H1 (cell line): ENCODE measurements around the gene C17orf50. TPM values are rescaled to one million over a fixed set of nuclear protein-coding genes. Genes with fewer than 3 reads are reported as not detected.

ENCODE experiments used
- CBX5 ChIP-seq: fragments of 300-800, 300-1000 bp; sonication (generic); IDR thresholded peaks from 2 replicates; pipeline ENCODE4 v1.7.1; 2016; ENCODE audit warnings: antibody characterized with exemption, low read length, low read depth
- EZH2 ChIP-seq: fragments of 200-600 bp; sonication (generic); IDR thresholded peaks from 2 replicates; pipeline ENCODE4 v1.7.1; 2012; ENCODE audit warnings: low read depth, mild to moderate bottlenecking, moderate library complexity, low read length, inconsistent platforms; ENCODE audit not compliant: severe bottlenecking
- JUND ChIP-seq: IDR thresholded peaks from 2 replicates; pipeline ENCODE4 v1.6.1; 2011; ENCODE audit warnings: mild to moderate bottlenecking, improper control_type of control experiment, low read length
- KDM4A ChIP-seq: IDR thresholded peaks from one replicate; pipeline ENCODE4 v1.7.1; 2012; ENCODE audit warnings: low read depth, mild to moderate bottlenecking, moderate library complexity, low read length, inconsistent platforms; ENCODE audit not compliant: severe bottlenecking
- MAFK ChIP-seq: IDR thresholded peaks from 2 replicates; pipeline ENCODE4 v1.6.1; 2012; ENCODE audit warnings: low read depth, mild to moderate bottlenecking, improper control_type of control experiment, low read length
- NANOG ChIP-seq: IDR thresholded peaks from 2 replicates; pipeline ENCODE4 v1.6.1; 2011; ENCODE audit warnings: low read length, low read depth, mild to moderate bottlenecking, inconsistent platforms; ENCODE audit not compliant: insufficient read depth, poor library complexity, severe bottlenecking
- NRF1 ChIP-seq: IDR thresholded peaks from 2 replicates; pipeline ENCODE4 v1.6.1; 2011; ENCODE audit warnings: mild to moderate bottlenecking, low read depth, low read length, improper control_type of control experiment
- SP2 ChIP-seq: IDR thresholded peaks from 2 replicates; pipeline ENCODE4 v1.6.1; 2012; ENCODE audit warnings: mild to moderate bottlenecking, low read length, inconsistent platforms
- SP4 ChIP-seq: IDR thresholded peaks from 2 replicates; pipeline ENCODE4 v1.6.1; 2012; ENCODE audit warnings: low read length, inconsistent platforms
- polyA plus RNA-seq, 7 experiments: library from polyadenylated mRNA; depleted of rRNA in 3 of 7; stranded (reverse) in 5 of 7; unstranded in 2 of 7; fragments of >200 nt in 5 of 7; fragments of 200-250 nt in 2 of 7; gene quantifications; 1 replicate in 5 of 7; 2 replicates in 1 of 7; 4 replicates in 1 of 7; pipeline versions ENCODE4 v1.2.1 to v1.2.3, GENCODE V29; 2011 to 2013; ENCODE audit warnings: missing spikeins in 2 of 7, mixed read lengths in 2 of 7
- total RNA-seq: library from RNA; stranded (reverse); fragmentation: NEBNext Ultra II Directional; extraction: Animal tissue kit (Norgen Biotek cat#: 25700); gene quantifications from 2 replicates; pipeline ENCODE4 v1.2.1, GENCODE V29; 2021
- TF ChIP-seq, protein P1 (sequence below): fragments of 300-600 bp; sonication (generic); IDR thresholded peaks from 2 replicates; pipeline ENCODE4 v1.7.1; 2012; ENCODE audit warnings: low read length, moderate library complexity, mild to moderate bottlenecking, inconsistent platforms; ENCODE audit not compliant: insufficient replicate concordance
- TF ChIP-seq, protein P2 (sequence below): IDR thresholded peaks from 2 replicates; pipeline ENCODE4 v1.6.1; 2012; ENCODE audit warnings: inconsistent platforms

Gene C17orf50
- total and polyA plus RNA-seq, 2 of the 8 experiments (the other 6 are each of a cell fraction or from before 2014, with no cell fraction given), result 0.12 TPM; not detected in 1

DNA sequence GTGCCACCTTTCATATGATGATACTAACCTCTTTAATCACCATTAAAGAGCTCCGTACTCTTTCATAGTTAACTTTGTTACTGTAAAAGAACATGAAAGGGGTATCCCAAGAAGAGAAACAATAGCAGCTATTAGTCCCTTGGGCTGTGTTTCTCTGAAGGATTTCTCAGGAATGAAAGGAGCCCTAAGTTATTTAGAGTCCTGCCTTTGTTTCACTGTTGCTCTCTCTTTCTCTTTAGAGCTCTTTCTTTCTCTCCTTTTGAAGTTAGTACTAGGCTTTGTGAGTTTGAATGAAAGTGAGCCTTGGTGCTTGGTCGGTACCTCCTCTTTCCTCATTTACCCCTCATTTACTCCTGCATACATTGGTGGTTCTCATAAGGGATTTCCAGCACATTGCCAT, 49.7 kb upstream of the C17orf50 start (continued):
- TF ChIP-seq, protein P1, sequence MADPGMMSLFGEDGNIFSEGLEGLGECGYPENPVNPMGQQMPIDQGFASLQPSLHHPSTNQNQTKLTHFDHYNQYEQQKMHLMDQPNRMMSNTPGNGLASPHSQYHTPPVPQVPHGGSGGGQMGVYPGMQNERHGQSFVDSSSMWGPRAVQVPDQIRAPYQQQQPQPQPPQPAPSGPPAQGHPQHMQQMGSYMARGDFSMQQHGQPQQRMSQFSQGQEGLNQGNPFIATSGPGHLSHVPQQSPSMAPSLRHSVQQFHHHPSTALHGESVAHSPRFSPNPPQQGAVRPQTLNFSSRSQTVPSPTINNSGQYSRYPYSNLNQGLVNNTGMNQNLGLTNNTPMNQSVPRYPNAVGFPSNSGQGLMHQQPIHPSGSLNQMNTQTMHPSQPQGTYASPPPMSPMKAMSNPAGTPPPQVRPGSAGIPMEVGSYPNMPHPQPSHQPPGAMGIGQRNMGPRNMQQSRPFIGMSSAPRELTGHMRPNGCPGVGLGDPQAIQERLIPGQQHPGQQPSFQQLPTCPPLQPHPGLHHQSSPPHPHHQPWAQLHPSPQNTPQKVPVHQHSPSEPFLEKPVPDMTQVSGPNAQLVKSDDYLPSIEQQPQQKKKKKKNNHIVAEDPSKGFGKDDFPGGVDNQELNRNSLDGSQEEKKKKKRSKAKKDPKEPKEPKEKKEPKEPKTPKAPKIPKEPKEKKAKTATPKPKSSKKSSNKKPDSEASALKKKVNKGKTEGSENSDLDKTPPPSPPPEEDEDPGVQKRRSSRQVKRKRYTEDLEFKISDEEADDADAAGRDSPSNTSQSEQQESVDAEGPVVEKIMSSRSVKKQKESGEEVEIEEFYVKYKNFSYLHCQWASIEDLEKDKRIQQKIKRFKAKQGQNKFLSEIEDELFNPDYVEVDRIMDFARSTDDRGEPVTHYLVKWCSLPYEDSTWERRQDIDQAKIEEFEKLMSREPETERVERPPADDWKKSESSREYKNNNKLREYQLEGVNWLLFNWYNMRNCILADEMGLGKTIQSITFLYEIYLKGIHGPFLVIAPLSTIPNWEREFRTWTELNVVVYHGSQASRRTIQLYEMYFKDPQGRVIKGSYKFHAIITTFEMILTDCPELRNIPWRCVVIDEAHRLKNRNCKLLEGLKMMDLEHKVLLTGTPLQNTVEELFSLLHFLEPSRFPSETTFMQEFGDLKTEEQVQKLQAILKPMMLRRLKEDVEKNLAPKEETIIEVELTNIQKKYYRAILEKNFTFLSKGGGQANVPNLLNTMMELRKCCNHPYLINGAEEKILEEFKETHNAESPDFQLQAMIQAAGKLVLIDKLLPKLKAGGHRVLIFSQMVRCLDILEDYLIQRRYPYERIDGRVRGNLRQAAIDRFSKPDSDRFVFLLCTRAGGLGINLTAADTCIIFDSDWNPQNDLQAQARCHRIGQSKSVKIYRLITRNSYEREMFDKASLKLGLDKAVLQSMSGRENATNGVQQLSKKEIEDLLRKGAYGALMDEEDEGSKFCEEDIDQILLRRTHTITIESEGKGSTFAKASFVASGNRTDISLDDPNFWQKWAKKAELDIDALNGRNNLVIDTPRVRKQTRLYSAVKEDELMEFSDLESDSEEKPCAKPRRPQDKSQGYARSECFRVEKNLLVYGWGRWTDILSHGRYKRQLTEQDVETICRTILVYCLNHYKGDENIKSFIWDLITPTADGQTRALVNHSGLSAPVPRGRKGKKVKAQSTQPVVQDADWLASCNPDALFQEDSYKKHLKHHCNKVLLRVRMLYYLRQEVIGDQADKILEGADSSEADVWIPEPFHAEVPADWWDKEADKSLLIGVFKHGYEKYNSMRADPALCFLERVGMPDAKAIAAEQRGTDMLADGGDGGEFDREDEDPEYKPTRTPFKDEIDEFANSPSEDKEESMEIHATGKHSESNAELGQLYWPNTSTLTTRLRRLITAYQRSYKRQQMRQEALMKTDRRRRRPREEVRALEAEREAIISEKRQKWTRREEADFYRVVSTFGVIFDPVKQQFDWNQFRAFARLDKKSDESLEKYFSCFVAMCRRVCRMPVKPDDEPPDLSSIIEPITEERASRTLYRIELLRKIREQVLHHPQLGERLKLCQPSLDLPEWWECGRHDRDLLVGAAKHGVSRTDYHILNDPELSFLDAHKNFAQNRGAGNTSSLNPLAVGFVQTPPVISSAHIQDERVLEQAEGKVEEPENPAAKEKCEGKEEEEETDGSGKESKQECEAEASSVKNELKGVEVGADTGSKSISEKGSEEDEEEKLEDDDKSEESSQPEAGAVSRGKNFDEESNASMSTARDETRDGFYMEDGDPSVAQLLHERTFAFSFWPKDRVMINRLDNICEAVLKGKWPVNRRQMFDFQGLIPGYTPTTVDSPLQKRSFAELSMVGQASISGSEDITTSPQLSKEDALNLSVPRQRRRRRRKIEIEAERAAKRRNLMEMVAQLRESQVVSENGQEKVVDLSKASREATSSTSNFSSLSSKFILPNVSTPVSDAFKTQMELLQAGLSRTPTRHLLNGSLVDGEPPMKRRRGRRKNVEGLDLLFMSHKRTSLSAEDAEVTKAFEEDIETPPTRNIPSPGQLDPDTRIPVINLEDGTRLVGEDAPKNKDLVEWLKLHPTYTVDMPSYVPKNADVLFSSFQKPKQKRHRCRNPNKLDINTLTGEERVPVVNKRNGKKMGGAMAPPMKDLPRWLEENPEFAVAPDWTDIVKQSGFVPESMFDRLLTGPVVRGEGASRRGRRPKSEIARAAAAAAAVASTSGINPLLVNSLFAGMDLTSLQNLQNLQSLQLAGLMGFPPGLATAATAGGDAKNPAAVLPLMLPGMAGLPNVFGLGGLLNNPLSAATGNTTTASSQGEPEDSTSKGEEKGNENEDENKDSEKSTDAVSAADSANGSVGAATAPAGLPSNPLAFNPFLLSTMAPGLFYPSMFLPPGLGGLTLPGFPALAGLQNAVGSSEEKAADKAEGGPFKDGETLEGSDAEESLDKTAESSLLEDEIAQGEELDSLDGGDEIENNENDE, result no peak
- TF ChIP-seq CBX5 (no peak), EZH2 (no peak), JUND (no peak), MAFK (no peak), NANOG (no peak), SP2 (no peak), KDM4A (no peak), SP4 (no peak), NRF1 (no peak)
- TF ChIP-seq, protein P2, sequence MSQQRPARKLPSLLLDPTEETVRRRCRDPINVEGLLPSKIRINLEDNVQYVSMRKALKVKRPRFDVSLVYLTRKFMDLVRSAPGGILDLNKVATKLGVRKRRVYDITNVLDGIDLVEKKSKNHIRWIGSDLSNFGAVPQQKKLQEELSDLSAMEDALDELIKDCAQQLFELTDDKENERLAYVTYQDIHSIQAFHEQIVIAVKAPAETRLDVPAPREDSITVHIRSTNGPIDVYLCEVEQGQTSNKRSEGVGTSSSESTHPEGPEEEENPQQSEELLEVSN, result no peak
